Caco-2 (cell line): ENCODE measurements around the gene ARRDC5. TPM values are rescaled to one million over a fixed set of nuclear protein-coding genes. Genes with fewer than 3 reads are reported as not detected.
A peak's percentile ranks its signal among the peaks of the same experiment; 100 is the strongest.

Source experiments
- BruUV-seq: library from RNA; stranded (reverse); fragments of 400-500 nt; replicated peaks from 2 replicates; lab custom pipeline; 2021; lab: Mats Ljungman, UMichigan
- CTCF ChIA-PET: fragments of 300-600 bp; sonication (Branson Sonifier 250); formaldehyde crosslinking; loops from one replicate; lab custom pipeline; 2022; ENCODE audit warnings: antibody characterized with exemption; lab: Charles Lee
- POLR2A ChIA-PET: fragments of 300-600 bp; sonication (Branson Sonifier 250); formaldehyde crosslinking; loops from one replicate; lab custom pipeline; 2022; ENCODE audit warnings: antibody characterized with exemption; lab: Charles Lee
- DNase-seq, 2 experiments: peaks; one replicate each; pipeline versions ENCODE4 v3.0.0 to v3.0.0-alpha.2; 2020 to 2022
- H3K27me3 ChIP-seq: replicated peaks from 2 replicates; pipeline ENCODE4 v1.6.0; 2011; ENCODE audit warnings: low read length; ENCODE audit not compliant: control insufficient read depth, insufficient read depth
- H3K36me3 ChIP-seq: 2 replicates; pipeline ENCODE4 v1.5.1; 2011; ENCODE audit warnings: low read length; ENCODE audit not compliant: control insufficient read depth, insufficient read depth
- H3K4me1 ChIP-seq: fragments of 250-450 bp; sonication (Bioruptor Pico); 2 replicates; pipeline ENCODE4 v1.5.1; 2020; ENCODE audit warnings: mild to moderate bottlenecking
- H3K4me3 ChIP-seq: 2 replicates; pipeline ENCODE4 v1.5.1; 2011; ENCODE audit warnings: low read depth, mild to moderate bottlenecking, control low read depth, low read length
- H3K9me3 ChIP-seq: fragments of 250-450 bp; sonication (Bioruptor Pico); 2 replicates; pipeline ENCODE4 v1.5.1; 2020; ENCODE audit warnings: mild to moderate bottlenecking, moderate library complexity
- H3K27ac Mint-ChIP-seq: one replicate; pipeline ENCODE4 v1.8.0; 2022; ENCODE audit warnings: mixed read lengths; ENCODE audit not compliant: unreplicated experiment
- H3K27me3 Mint-ChIP-seq: one replicate; pipeline ENCODE4 v1.8.0; 2022; ENCODE audit warnings: mixed read lengths; ENCODE audit not compliant: insufficient read depth, unreplicated experiment
- H3K36me3 Mint-ChIP-seq: one replicate; pipeline ENCODE4 v1.8.0; 2022; ENCODE audit warnings: mild to moderate bottlenecking, mixed read lengths; ENCODE audit not compliant: insufficient read depth, unreplicated experiment
- H3K4me1 Mint-ChIP-seq: one replicate; pipeline ENCODE4 v1.8.0; 2022; ENCODE audit warnings: low read depth, mixed read lengths; ENCODE audit not compliant: unreplicated experiment
- H3K4me3 Mint-ChIP-seq: one replicate; pipeline ENCODE4 v1.8.0; 2022; ENCODE audit warnings: mild to moderate bottlenecking, moderate library complexity, mixed read lengths; ENCODE audit not compliant: unreplicated experiment
- H3K9me3 Mint-ChIP-seq: one replicate; pipeline ENCODE4 v1.8.0; 2022; ENCODE audit warnings: mixed read lengths; ENCODE audit not compliant: unreplicated experiment
- CTCF ChIP-seq, 2 experiments: fragments of 200-600 bp in 1 of 2; IDR thresholded peaks; 1 replicate in 1 of 2; 2 replicates in 1 of 2; pipeline versions ENCODE4 v1.5.1 to v1.8.0; 2011 to 2022; ENCODE audit warnings: antibody characterized with exemption in 1 of 2, control low read depth in 1 of 2, inconsistent platforms in 1 of 2, low read depth in 1 of 2, low read length in 1 of 2, mild to moderate bottlenecking in 1 of 2, moderate library complexity in 1 of 2; ENCODE audit not compliant: insufficient read depth in 1 of 2, severe bottlenecking in 1 of 2, unreplicated experiment in 1 of 2
- intact Hi-C: fragments of 100-400 bp; cut with micrococcal nuclease; formaldehyde crosslinking; loops from one replicate; pipeline ENCODE4 v1.10.0; 2022; ENCODE audit not compliant: unreplicated experiment
- total RNA-seq: library from RNA; stranded (reverse); gene quantifications from 2 replicates; pipeline ENCODE4 v1.2.3, GENCODE V29; 2022

The ARRDC5 gene
- total RNA-seq, 1 experiment from 2014 or later = not detected

DNA sequence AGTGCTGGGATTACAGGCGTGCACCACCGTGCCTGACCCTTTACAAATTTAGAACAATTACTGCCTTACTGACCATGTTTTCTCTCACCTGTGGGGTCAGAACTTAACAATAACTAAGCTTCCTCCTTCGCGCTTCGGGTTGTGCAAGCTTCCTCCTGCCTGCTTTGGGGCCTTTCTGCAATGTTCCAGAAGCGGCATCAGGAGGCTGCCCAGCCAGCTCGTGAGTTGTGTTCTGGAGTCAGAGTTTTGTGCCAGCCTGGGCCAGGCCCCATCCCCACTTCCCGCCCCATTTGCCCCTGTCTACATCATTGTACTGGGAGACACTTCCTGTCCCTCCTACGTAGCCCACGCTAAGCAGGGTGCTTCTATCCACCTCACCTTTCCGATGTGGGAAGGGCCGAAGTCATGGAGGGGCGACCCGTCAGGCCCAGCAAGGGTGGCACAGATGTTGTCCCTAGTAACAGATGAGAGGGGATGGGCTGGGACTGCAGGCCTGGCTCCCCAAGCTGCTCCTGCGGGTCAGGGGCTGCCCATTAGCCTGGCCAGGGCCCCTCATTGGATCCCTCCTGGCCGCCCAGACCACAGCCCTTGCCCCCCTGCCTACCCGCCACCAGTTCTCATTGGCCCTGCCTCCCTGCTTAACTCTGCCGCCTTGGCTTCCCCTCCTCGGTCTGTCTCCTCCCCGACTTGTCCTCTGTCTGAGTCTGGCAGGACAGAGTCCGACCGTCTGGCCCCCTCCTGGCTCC, 20.0 kb upstream of the ARRDC5 start:
- no TSS peak for BruUV-seq
- peak overlapping the region; percentile 61 for H3K27ac Mint-ChIP-seq

GRCh38 chr19:4916292-4917082, 13.8 kb upstream of the ARRDC5 start:
- no TSS peak for BruUV-seq
- Mint-ChIP-seq H3K4me3 (no peak overlapping the region), H3K4me1 (peaks cover 7% of the 10 kb centered on the region), H3K27me3 (no peaks in the 10 kb centered on the region), H3K9me3 (no peaks in the 10 kb centered on the region), H3K27ac (no peak overlapping the region), H3K36me3 (peaks cover 86% of the 10 kb centered on the region)
- Histone ChIP-seq H3K36me3 (no peaks in the 10 kb centered on the region), H3K4me3 (no peak overlapping the region), H3K4me1 (no peaks in the 10 kb centered on the region), H3K27me3 (no peaks in the 10 kb centered on the region; the same call in 1 of the 2 replicates), H3K9me3 (no peaks in the 10 kb centered on the region)
- no peak for TF ChIP-seq CTCF (IDR thresholded peaks at IDR 0.05; ENCODE audit: insufficient read depth in 1 of 2, low read depth in 1 of 2, low read length in 1 of 2, severe bottlenecking in 1 of 2, unreplicated experiment in 1 of 2)
- intact Hi-C loops = no loop called here
- no peak for DNase-seq
- ChIA-PET CTCF (no interaction called here), POLR2A (interaction anchor here (0.6 to 0.7 kb wide), 2 partner anchors 53 to 881 kb away, joined by 3 to 6 read pairs; no protein-coding TSS in a partner anchor)

More for the DNA sequence above, 20.0 kb upstream of the ARRDC5 start:
- no peak for DNase-seq
- H3K9me3 Mint-ChIP-seq = no peaks in the 10 kb centered on the region
- ChIA-PET CTCF (no interaction called here), POLR2A (no interaction called here)
- Histone ChIP-seq H3K9me3 (no peaks in the 10 kb centered on the region), H3K4me1 (no peaks in the 10 kb centered on the region), H3K36me3 (no peaks in the 10 kb centered on the region), H3K27me3 (no peaks in the 10 kb centered on the region), H3K4me3 (no peak overlapping the region)
- no peaks in the 10 kb centered on the region for H3K4me1 Mint-ChIP-seq
- H3K36me3 Mint-ChIP-seq = peaks cover 62% of the 10 kb centered on the region
- H3K4me3 Mint-ChIP-seq = no peak overlapping the region
- H3K27me3 Mint-ChIP-seq = no peaks in the 10 kb centered on the region
- TF ChIP-seq CTCF (IDR thresholded peaks at IDR 0.05; ENCODE audit: insufficient read depth in 1 of 2, low read depth in 1 of 2, low read length in 1 of 2, severe bottlenecking in 1 of 2, unreplicated experiment in 1 of 2) = no peak
- intact Hi-C loops = no loop called here

- POLR2A ChIA-PET = interaction anchor here (0.7 kb wide), 1 partner anchor 102 kb away, joined by 4 read pairs; no protein-coding TSS in a partner anchor
- H3K27me3 ChIP-seq = no peaks in the 10 kb centered on the region; the same call in 1 of the 2 replicates
- CTCF ChIA-PET = interaction anchor here (0.8 kb wide), 1 partner anchor 117 kb away, joined by 3 read pairs; no protein-coding TSS in a partner anchor
- H3K9me3 Mint-ChIP-seq = no peaks in the 10 kb centered on the region
- no peak for TF ChIP-seq CTCF (IDR thresholded peaks at IDR 0.05; ENCODE audit: insufficient read depth in 1 of 2, low read depth in 1 of 2, low read length in 1 of 2, severe bottlenecking in 1 of 2, unreplicated experiment in 1 of 2)
- peaks cover 7% of the 10 kb centered on the region for H3K4me1 Mint-ChIP-seq
- no peak overlapping the region for H3K4me3 ChIP-seq
- DNase-seq = peak; percentile 38 to 49
- no TSS peak for BruUV-seq
- H3K36me3 ChIP-seq = no peaks in the 10 kb centered on the region
- H3K27me3 Mint-ChIP-seq = no peaks in the 10 kb centered on the region
- peaks cover 74% of the 10 kb centered on the region for H3K36me3 Mint-ChIP-seq
- no peaks in the 10 kb centered on the region for H3K9me3 ChIP-seq
- intact Hi-C loops = no loop called here
- H3K4me3 Mint-ChIP-seq = no peak overlapping the region
- no peak overlapping the region for H3K27ac Mint-ChIP-seq
- H3K4me1 ChIP-seq = 0 out of 2 replicates have a peak, but pooled peaks cover 4% of the 10 kb centered on the region
These were observed 12.2 kb upstream of the ARRDC5 start for GRCh38 chr19:4914736-4915501.
